ENCODE data around the gene DNAH11.

The DNAH11 gene

GRCh38 chr7:21550076-21550475, 7.2 kb downstream of the DNAH11 start:
- no peak for DNase-seq (ENCODE audit: low read depth, low spot score)
- TF ChIP-seq CTCF (IDR thresholded peaks at IDR 0.05; ENCODE audit: insufficient read depth, low read length, missing control alignments), result no peak
- ChIA-PET POLR2A (no interaction called here), CTCF (no interaction called here)
- H3K4me3 ChIP-seq (ENCODE audit: low read depth, low read length), result no peak overlapping the region

DNA sequence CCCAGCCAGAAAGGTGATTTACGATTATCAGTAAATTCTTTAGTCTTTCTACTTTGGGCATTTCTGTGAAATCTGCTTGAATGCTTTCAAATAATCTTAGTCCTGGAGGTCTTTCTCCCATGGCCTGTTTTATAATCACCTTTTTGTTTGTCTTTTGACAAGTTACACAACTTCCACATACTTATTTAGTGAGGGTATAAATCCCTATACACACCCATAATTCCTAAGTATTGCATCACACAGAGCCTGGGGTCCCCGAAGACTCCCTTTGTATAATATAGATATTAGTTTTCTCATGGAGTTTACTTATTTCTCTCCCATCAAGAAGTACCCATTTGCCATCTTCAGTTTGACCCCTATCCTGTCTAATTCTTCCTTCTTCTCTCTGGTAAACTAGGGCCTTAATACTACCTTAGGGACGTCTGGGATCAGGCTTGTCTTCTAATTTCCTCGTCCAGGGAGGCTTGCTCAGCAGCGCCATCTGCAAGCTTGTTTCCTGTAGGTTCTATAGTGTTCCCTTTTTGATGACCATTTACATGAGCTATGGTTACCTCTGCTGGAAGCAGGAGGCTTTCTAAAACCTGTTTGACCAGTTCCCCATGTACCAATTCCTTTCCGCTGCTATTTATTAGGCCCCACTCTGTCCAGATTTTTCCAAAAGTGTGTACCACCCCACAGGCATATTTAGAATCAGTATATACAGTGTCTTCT, 8.1 kb downstream of the DNAH11 start:
- POLR2A ChIA-PET, result no interaction called here
- H3K4me3 ChIP-seq (ENCODE audit: low read depth, low read length), result no peak overlapping the region
- CTCF ChIA-PET, result no interaction called here
- no peak for DNase-seq (ENCODE audit: low read depth, low spot score)
- no peak for TF ChIP-seq CTCF (IDR thresholded peaks at IDR 0.05; ENCODE audit: insufficient read depth, low read length, missing control alignments)

DNA sequence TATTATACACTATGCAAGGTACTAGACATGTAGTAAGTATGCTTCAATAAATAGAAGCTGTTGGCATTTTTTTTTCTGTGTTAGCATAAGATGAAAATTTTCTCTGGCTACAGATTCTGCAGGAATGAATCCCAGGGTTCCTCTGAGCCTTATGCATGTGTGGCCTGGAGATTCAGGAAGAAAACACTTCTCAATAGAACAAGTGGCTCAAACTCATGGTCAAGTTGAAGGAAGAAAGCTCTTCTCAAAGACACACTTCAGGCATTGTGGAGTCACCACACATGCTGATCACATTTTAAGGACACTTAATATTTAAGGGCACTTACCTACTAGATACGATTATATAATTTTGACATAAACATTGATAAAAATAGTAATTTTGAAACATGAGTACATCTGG, 19.5 kb downstream of the DNAH11 start:
- ChIA-PET CTCF (no interaction called here), POLR2A (no interaction called here)
- TF ChIP-seq CTCF (IDR thresholded peaks at IDR 0.05; ENCODE audit: insufficient read depth, low read length, missing control alignments), result no peak
- no peak for DNase-seq (ENCODE audit: low read depth, low spot score)
- H3K4me3 ChIP-seq (ENCODE audit: low read depth, low read length), result no peak overlapping the region

DNA sequence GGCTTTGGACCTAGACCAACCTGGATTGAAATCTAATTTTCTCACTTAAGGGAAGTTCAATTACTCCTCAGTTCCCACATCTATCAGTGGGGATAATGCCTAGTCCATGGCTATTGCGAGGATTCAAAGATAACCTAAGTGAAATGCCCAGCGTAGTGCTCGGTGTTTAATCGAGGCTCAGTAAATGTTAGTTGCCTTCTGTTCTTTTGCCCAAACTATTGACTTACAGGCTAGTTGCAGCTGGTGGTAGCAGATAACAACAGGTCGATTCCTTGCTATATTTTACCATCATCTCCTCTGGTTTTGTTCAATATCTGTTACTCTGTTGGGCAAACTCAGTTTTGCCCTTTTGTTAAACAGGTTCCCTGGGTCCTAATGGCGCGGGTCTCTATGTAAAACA, 22.8 kb downstream of the DNAH11 start:
- no peak for DNase-seq (ENCODE audit: low read depth, low spot score)
- CTCF ChIA-PET, result no interaction called here
- H3K4me3 ChIP-seq (ENCODE audit: low read depth, low read length), result no peak overlapping the region
- POLR2A ChIA-PET, result no interaction called here
- TF ChIP-seq CTCF (IDR thresholded peaks at IDR 0.05; ENCODE audit: insufficient read depth, low read length, missing control alignments), result no peak

- CTCF ChIA-PET, result no interaction called here
- POLR2A ChIA-PET, result no interaction called here
- no peak for TF ChIP-seq CTCF (IDR thresholded peaks at IDR 0.05; ENCODE audit: insufficient read depth, low read length, missing control alignments)
Measured at GRCh38 chr7:21566094-21566493, 23.3 kb downstream of the DNAH11 start.

DNA sequence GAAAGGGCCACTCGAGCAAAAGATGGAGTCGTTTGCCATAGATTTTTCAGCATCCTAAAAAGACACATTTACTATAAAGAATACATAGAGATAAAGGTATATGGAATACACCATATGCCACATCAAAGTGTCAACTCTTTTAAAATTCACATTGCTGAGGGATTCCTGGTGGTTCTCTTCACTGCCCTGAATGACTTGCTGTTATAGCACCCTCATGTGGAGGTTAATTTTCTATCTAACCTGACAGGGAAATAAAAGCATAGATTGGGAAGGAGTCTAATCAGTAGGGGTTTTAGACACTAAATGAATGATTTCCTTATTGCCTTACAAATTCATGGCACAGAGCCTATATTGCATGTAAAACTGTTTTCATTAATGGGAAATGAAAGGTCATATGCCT, 25.9 kb downstream of the DNAH11 start:
- H3K4me3 ChIP-seq (ENCODE audit: low read depth, low read length), result no peak overlapping the region
- CTCF ChIA-PET, result no interaction called here
- DNase-seq (ENCODE audit: low read depth, low spot score), result no peak
- POLR2A ChIA-PET, result no interaction called here
- no peak for TF ChIP-seq CTCF (IDR thresholded peaks at IDR 0.05; ENCODE audit: insufficient read depth, low read length, missing control alignments)

More at GRCh38 chr7:21566094-21566493, 23.3 kb downstream of the DNAH11 start:
- no peak for DNase-seq (ENCODE audit: low read depth, low spot score)
- no peak overlapping the region for H3K4me3 ChIP-seq (ENCODE audit: low read depth, low read length)
